Measurements from ENCODE around the gene TMEM79.

TMEM79 gene

GRCh38 chr1:156270314-156270713 lies 13.8 kb upstream of the TMEM79 start:
- H3K9me3 ChIP-seq (ENCODE audit: insufficient read depth, low read depth, low read length) = no peaks in the 10 kb centered on the region
- no peak overlapping the region for H3K9ac ChIP-seq (ENCODE audit: low read depth, low read length, poor library complexity, severe bottlenecking)
- H3K36me3 ChIP-seq (ENCODE audit: insufficient read depth, low read length) = peaks cover 87% of the 10 kb centered on the region
- H3F3A ChIP-seq (ENCODE audit: low read depth) = no peaks in the 10 kb centered on the region
- H3K4me2 ChIP-seq (ENCODE audit: low read depth, low read length, poor library complexity, severe bottlenecking) = no peak overlapping the region
- TF ChIP-seq CTCF (conservative IDR thresholded peaks at IDR 0.05; ENCODE audit: low read length) (no peak), EZH2phosphoT487 (IDR thresholded peaks at IDR 0.05; ENCODE audit: borderline replicate concordance) (no peak)
- no peaks in the 10 kb centered on the region for H3K27me3 ChIP-seq (ENCODE audit: insufficient read depth, low read length, poor library complexity, severe bottlenecking)
- H3K4me3 ChIP-seq (ENCODE audit: low read length, poor library complexity, severe bottlenecking) = no peak overlapping the region
- no peaks in the 10 kb centered on the region for H3K79me2 ChIP-seq (ENCODE audit: insufficient read depth, low read length)
- no peaks in the 10 kb centered on the region for H3K4me1 ChIP-seq (ENCODE audit: insufficient read depth, low read length, poor library complexity, severe bottlenecking)
- no peaks in the 10 kb centered on the region for H4K20me1 ChIP-seq (ENCODE audit: insufficient read depth, low read length, poor library complexity, severe bottlenecking)
- H3K9me2 ChIP-seq (replicated peaks; ENCODE audit: low read depth, low read length) = no peaks in the 10 kb centered on the region
- no peak overlapping the region for H2AFZ ChIP-seq (ENCODE audit: low read length)

GRCh38 chr1:156276532-156276931 lies 7.6 kb upstream of the TMEM79 start:
- Histone ChIP-seq H3K9me3 (ENCODE audit: insufficient read depth, low read depth, low read length) (no peaks in the 10 kb centered on the region), H3K27me3 (ENCODE audit: insufficient read depth, low read length, poor library complexity, severe bottlenecking) (no peaks in the 10 kb centered on the region), H3F3A (ENCODE audit: low read depth) (no peaks in the 10 kb centered on the region), H3K36me3 (ENCODE audit: insufficient read depth, low read length) (peaks cover 71% of the 10 kb centered on the region), H3K9me2 (replicated peaks; ENCODE audit: low read depth, low read length) (no peaks in the 10 kb centered on the region), H3K9ac (ENCODE audit: low read depth, low read length, poor library complexity, severe bottlenecking) (no peak overlapping the region), H3K4me2 (ENCODE audit: low read depth, low read length, poor library complexity, severe bottlenecking) (no peak overlapping the region), H2AFZ (ENCODE audit: low read length) (no peak overlapping the region), H4K20me1 (ENCODE audit: insufficient read depth, low read length, poor library complexity, severe bottlenecking) (peaks cover 29% of the 10 kb centered on the region), H3K4me3 (ENCODE audit: low read length, poor library complexity, severe bottlenecking) (no peak overlapping the region), H3K79me2 (ENCODE audit: insufficient read depth, low read length) (peaks cover 38% of the 10 kb centered on the region), H3K4me1 (ENCODE audit: insufficient read depth, low read length, poor library complexity, severe bottlenecking) (peaks cover 21% of the 10 kb centered on the region)
- no peak for TF ChIP-seq CTCF (conservative IDR thresholded peaks at IDR 0.05; ENCODE audit: low read length)
- TF ChIP-seq EZH2phosphoT487 (IDR thresholded peaks at IDR 0.05; ENCODE audit: borderline replicate concordance) = no peak

GRCh38 chr1:156276966-156277381 lies 7.2 kb upstream of the TMEM79 start:
- H3K36me3 ChIP-seq (ENCODE audit: insufficient read depth, low read length) = peaks cover 67% of the 10 kb centered on the region

More at GRCh38 chr1:156276966-156277381, 7.2 kb upstream of the TMEM79 start:
- Histone ChIP-seq H3K9ac (ENCODE audit: low read depth, low read length, poor library complexity, severe bottlenecking) (no peak overlapping the region), H3K4me3 (ENCODE audit: low read length, poor library complexity, severe bottlenecking) (no peak overlapping the region), H3K9me3 (ENCODE audit: insufficient read depth, low read depth, low read length) (no peaks in the 10 kb centered on the region), H2AFZ (ENCODE audit: low read length) (no peak overlapping the region), H4K20me1 (ENCODE audit: insufficient read depth, low read length, poor library complexity, severe bottlenecking) (peaks cover 34% of the 10 kb centered on the region), H3K9me2 (replicated peaks; ENCODE audit: low read depth, low read length) (no peaks in the 10 kb centered on the region), H3K27me3 (ENCODE audit: insufficient read depth, low read length, poor library complexity, severe bottlenecking) (no peaks in the 10 kb centered on the region), H3K4me1 (ENCODE audit: insufficient read depth, low read length, poor library complexity, severe bottlenecking) (peaks cover 23% of the 10 kb centered on the region), H3K79me2 (ENCODE audit: insufficient read depth, low read length) (peaks cover 43% of the 10 kb centered on the region), H3K4me2 (ENCODE audit: low read depth, low read length, poor library complexity, severe bottlenecking) (no peak overlapping the region), H3F3A (ENCODE audit: low read depth) (no peaks in the 10 kb centered on the region)
- TF ChIP-seq CTCF (conservative IDR thresholded peaks at IDR 0.05; ENCODE audit: low read length) = no peak
- TF ChIP-seq EZH2phosphoT487 (IDR thresholded peaks at IDR 0.05; ENCODE audit: borderline replicate concordance) = no peak
